GM12874 (cell line): Measurements from ENCODE around the gene NHLH1.

Experiments used
- TF ChIP-seq, protein P1 (sequence below): IDR thresholded peaks from 2 replicates; pipeline ENCODE4 v1.5.1; 2011; ENCODE audit warnings: low read depth, mild to moderate bottlenecking, control low read depth, low read length, moderate library complexity; ENCODE audit not compliant: insufficient read depth

The NHLH1 gene

DNA sequence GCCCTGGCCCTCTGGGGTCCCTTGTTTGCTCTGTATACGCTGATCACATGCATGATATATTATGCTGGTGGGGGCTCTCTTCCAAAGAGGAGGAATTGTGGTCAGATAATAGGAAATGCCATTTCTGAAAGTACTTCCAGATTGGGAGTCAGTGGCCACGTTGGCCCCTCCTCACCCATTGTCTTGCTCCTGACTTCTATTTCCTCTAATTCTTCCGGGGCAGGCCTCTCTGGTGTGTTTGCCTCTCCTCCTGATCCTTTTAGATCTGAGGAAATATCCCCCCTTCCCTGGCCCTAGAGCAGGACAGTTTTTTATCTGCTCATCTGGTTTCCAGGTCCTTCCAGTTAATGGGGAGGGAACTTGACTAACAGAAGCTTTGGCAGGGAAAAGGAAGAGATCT lies 36.4 kb downstream of the NHLH1 start:
- TF ChIP-seq, protein P1, sequence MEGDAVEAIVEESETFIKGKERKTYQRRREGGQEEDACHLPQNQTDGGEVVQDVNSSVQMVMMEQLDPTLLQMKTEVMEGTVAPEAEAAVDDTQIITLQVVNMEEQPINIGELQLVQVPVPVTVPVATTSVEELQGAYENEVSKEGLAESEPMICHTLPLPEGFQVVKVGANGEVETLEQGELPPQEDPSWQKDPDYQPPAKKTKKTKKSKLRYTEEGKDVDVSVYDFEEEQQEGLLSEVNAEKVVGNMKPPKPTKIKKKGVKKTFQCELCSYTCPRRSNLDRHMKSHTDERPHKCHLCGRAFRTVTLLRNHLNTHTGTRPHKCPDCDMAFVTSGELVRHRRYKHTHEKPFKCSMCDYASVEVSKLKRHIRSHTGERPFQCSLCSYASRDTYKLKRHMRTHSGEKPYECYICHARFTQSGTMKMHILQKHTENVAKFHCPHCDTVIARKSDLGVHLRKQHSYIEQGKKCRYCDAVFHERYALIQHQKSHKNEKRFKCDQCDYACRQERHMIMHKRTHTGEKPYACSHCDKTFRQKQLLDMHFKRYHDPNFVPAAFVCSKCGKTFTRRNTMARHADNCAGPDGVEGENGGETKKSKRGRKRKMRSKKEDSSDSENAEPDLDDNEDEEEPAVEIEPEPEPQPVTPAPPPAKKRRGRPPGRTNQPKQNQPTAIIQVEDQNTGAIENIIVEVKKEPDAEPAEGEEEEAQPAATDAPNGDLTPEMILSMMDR, result no peak

GRCh38 chr1:160404094-160404493 lies 37.2 kb downstream of the NHLH1 start:
- TF ChIP-seq, protein P1, result no peak

DNA sequence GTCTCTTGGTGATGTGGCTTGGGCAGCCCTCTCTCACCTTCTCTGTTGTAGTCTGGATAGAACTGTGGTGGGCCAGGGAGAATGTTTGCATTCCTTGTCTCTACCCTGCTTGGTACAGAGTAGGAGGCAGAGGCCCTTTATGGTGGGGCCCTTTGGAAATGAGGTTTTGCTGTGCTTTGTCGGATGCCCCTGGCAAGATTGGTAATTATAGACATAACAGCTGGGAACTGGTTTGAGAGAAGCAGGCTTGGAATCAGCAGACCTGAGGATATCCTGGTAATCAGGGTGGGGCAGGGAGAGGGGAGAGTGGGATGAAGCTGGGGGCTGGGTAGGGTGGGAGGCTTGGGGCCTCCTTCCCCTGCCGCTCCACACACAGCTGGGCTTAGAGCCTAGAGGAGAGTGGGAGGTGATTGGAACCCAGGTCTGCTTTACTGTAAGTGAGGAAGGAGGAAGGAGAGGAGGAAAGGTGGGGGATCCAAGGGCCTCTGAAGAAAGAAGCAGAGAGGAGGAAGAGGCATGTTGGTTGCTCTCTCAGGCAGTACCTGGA lies 38.5 kb downstream of the NHLH1 start:
- TF ChIP-seq, protein P1, result no peak

DNA sequence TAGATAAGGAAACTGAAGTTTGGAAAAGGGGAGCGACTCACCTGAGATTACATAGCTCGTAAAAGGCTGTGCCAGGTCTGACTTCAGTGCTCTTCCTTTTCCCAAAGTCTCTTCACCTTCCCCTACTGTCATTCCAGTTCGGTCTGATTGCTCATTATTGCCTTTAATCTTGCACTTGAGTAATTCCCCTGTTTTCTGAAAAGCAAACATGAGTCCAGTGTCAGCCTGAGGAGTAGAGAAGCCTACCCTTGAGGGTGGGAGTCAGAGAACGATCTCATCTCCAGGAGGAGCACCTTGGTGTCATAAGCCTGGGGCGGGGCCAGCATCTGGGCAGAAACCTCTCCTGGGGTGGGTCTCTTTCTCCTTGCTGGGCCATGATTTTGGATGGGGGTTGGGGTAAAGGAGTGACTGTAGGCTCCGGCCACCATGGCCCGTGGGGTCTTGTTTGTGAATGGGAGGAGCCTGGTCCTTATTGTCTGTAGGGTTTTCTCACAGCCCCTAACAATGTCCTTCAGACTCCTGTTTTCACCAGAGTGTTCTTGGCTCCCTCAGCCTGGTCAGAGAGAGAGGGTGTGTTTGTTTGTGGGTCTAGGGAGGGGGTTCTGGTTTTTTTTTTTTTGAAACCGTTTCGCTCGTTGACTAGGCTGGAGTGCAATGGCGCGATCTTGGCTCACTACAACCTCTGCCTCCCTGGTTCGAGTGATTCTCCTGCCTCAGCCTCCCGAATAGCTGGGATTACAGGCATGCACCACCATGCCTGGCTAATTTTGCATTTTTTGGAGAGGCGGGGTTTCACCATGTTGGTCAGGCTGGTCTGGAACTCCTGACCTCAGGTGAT lies 39.5 kb downstream of the NHLH1 start:
- TF ChIP-seq, protein P1, result no peak

DNA sequence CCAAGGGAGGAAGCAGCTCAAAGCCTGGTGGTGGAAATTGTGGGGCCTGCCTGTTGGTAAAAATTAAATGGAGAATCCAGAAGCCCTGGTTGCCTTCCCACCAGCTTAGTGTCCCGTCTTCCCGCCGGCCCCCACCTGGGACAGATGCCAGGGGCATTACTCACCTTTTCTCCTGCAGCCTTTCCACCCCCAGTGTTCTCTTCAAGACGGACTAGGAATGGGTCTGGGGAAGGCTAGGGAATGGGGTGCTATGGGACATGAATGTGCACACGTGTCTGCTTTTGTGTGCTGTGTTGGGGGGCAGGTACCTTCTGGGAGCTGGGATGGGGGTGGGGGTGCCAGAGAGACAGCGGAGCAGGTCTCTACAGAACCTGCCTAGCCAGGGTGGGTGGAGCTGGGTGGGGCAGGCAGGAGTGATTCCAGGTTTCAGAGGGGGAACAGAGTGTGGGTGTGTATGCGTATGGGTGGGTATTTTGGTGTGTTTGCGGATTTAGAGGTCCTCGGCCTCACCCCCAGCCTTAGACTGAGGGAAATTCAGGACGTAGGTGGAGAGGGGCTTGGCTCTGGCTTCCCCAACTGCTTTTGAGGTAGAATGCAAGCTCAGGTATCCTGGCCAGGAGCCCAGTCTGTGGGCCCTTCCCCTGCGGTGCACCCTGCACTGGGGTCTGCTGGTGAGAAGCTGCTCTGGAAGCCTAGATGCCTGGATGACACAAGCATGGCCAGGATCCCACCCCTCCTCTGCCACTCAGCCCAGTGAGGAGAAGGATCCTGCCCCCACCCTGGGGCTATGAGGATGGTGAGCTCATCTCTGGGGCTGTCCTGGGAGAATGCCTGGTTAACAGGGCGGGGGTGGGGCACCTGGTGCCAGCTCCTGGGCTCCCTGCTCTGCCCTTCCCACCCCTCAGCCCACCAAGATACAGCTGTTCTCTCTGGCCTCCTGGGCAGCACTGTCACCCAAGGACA lies 41.2 kb downstream of the NHLH1 start:
- TF ChIP-seq, protein P1, result no peak

DNA sequence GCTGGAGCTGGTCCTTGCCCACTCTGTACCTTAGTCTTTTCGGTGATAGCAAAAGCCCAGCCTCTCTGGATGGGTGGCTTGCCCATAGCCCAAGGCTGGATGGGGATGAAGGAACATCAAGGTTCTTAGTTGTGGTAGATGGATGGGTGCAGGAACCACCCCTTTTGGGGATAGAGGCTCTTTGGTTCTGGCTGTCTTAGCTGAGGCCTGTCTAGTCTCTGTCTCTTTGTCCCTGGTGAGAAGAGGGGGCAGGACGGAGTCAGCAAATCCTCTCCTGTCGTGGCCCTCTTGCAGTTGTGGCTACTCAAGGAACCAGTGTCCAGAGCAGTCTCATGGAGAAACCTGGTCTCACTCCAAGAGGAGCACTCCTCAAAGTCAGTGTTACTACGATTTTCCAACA lies 42.0 kb downstream of the NHLH1 start:
- TF ChIP-seq, protein P1, result no peak

DNA sequence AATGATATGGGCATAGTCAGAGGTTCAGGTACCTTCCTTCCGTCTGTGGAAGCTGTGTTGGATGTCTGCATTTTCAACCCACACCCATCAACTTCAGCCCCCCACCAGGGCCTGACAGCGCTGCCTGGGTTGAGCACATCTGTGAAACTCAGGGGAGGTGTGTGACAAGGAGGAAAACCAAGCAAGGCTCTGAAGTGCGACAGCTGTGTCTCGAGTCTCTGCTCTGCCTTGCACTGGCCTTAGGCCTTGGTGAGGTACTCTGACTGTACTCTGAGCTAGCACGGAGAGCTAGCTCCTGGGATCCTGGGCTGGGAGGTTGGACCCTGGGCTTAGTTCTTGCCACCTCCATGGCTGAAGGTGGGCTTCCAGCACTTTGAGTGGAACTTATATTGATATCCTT lies 42.6 kb downstream of the NHLH1 start:
- TF ChIP-seq, protein P1, result no peak
